Thoracic aorta (tissue), 2 donors: ENCODE measurements around the gene CLDN24. TPM values are rescaled to one million over a fixed set of nuclear protein-coding genes. Genes with fewer than 3 reads are reported as not detected.

Experiments
- ATAC-seq: fragments of 150-250 bp; one replicate; pipeline ENCODE4 v1.8.0; 2017; ENCODE audit warnings: low read depth; ENCODE audit not compliant: insufficient number of reproducible peaks, low FRiP score
- DNase-seq: peaks from one replicate; pipeline ENCODE4 v3.0.0-alpha.2; 2020; ENCODE audit warnings: low spot score
- H3K27ac ChIP-seq, 2 donors: fragments of 200-600 bp; sonication (generic); 1 replicate in 1 of 2; 2 replicates in 1 of 2; pipeline ENCODE4 v1.5.1; 2016; ENCODE audit warnings: mild to moderate bottlenecking in 2 of 2, moderate library complexity in 2 of 2
- H3K27me3 ChIP-seq: fragments of 200-600 bp; sonication (generic); replicated peaks from 2 replicates; pipeline ENCODE4 v1.6.0; 2016; ENCODE audit warnings: mild to moderate bottlenecking; ENCODE audit not compliant: insufficient read depth
- H3K36me3 ChIP-seq: fragments of 200-600 bp; sonication (generic); one replicate; pipeline ENCODE4 v1.5.1; 2016
- H3K4me1 ChIP-seq, 2 donors: fragments of 200-600 bp; sonication (generic); 1 replicate in 1 of 2; 2 replicates in 1 of 2; pipeline versions ENCODE4 v1.5.1 to v1.6.0; 2016; ENCODE audit warnings: low read depth in 2 of 2, mild to moderate bottlenecking in 1 of 2; ENCODE audit not compliant: control insufficient read depth in 1 of 2
- H3K4me3 ChIP-seq: fragments of 200-600 bp; sonication (generic); 2 replicates; pipeline ENCODE4 v1.5.1; 2016; ENCODE audit warnings: mild to moderate bottlenecking
- H3K9me3 ChIP-seq: fragments of 200-600 bp; sonication (generic); 2 replicates; pipeline ENCODE4 v1.5.1; 2016
- CTCF ChIP-seq: fragments of 200-600 bp; sonication (generic); IDR thresholded peaks from one replicate; pipeline ENCODE4 v1.5.1; 2019; ENCODE audit warnings: antibody characterized with exemption
- total RNA-seq, 2 donors: library from RNA; depleted of rRNA; stranded (reverse); fragments of >200 nt; gene quantifications; one replicate each; pipeline versions ENCODE4 v1.1.0 to v1.2.3, GENCODE V29; 2016

CLDN24 gene
- total RNA-seq, 2 donors from 2014 or later: not detected

GRCh38 chr4:183287309-183287659 is 34.9 kb downstream of the CLDN24 start:
- Histone ChIP-seq H3K4me1 (no peaks in the 10 kb centered on the region), H3K27me3 (no peaks in the 10 kb centered on the region), H3K27ac (no peak overlapping the region), H3K36me3 (peaks cover 34% of the 10 kb centered on the region), H3K9me3 (no peaks in the 10 kb centered on the region), H3K4me3 (no peak overlapping the region)
- no peak for DNase-seq
- no peak for TF ChIP-seq CTCF
- no peak for ATAC-seq

- Histone ChIP-seq H3K27ac (no peak overlapping the region), H3K4me3 (no peak overlapping the region), H3K4me1 (no peaks in the 10 kb centered on the region), H3K9me3 (no peaks in the 10 kb centered on the region), H3K27me3 (no peaks in the 10 kb centered on the region), H3K36me3 (peaks cover 34% of the 10 kb centered on the region)
- DNase-seq: no peak
- TF ChIP-seq CTCF: no peak
- ATAC-seq: no peak
Observed at GRCh38 chr4:183286590-183287308, 35.5 kb downstream of the CLDN24 start.

GRCh38 chr4:183285886-183286285 is 36.3 kb downstream of the CLDN24 start:
- Histone ChIP-seq H3K27ac (no peak overlapping the region), H3K27me3 (no peaks in the 10 kb centered on the region), H3K36me3 (peaks cover 32% of the 10 kb centered on the region), H3K4me3 (no peak overlapping the region), H3K9me3 (no peaks in the 10 kb centered on the region), H3K4me1 (no peaks in the 10 kb centered on the region)
- ATAC-seq (no peak), DNase-seq (no peak)
- no peak for TF ChIP-seq CTCF

- no peak for DNase-seq
- H3K27me3 ChIP-seq: no peaks in the 10 kb centered on the region
- H3K4me3 ChIP-seq: no peak overlapping the region
- H3K9me3 ChIP-seq: no peaks in the 10 kb centered on the region
- no peaks in the 10 kb centered on the region for H3K4me1 ChIP-seq
- H3K36me3 ChIP-seq: peaks cover 38% of the 10 kb centered on the region
- ATAC-seq: no peak
- no peak overlapping the region for H3K27ac ChIP-seq
- TF ChIP-seq CTCF: no peak
Observed at GRCh38 chr4:183284965-183285364, 37.3 kb downstream of the CLDN24 start.

- Histone ChIP-seq H3K9me3 (no peaks in the 10 kb centered on the region), H3K4me3 (no peak overlapping the region), H3K27ac (no peak overlapping the region), H3K4me1 (no peaks in the 10 kb centered on the region), H3K36me3 (peaks cover 37% of the 10 kb centered on the region), H3K27me3 (no peaks in the 10 kb centered on the region)
- no peak for TF ChIP-seq CTCF
- DNase-seq: no peak
- ATAC-seq: no peak
Observed at GRCh38 chr4:183284258-183284785, 37.9 kb downstream of the CLDN24 start.
